Measurements from ENCODE around the gene EXOC6.
"Not testable (repeated sequence)": the region's sequence is repeated elsewhere in the genome, so short reads cannot be mapped to it uniquely, and the experiment has no call there.

The EXOC6 gene

GRCh38 chr10:93081318-93081717, 233.0 kb downstream of the EXOC6 start:
- DNase-seq (ENCODE audit: low spot score), result peak; percentile 52

GRCh38 chr10:93081834-93082233, 233.5 kb downstream of the EXOC6 start:
- peak; percentile 41 for DNase-seq (ENCODE audit: low spot score)

GRCh38 chr10:93083743-93084539, 235.6 kb downstream of the EXOC6 start:
- no peak for DNase-seq (ENCODE audit: low spot score)

GRCh38 chr10:93085272-93085859, 237.0 kb downstream of the EXOC6 start:
- DNase-seq (ENCODE audit: low spot score), result no peak

- no peak for DNase-seq (ENCODE audit: low spot score)
Observed at GRCh38 chr10:93086289-93086688, 238.0 kb downstream of the EXOC6 start.

GRCh38 chr10:93087846-93088245, 239.5 kb downstream of the EXOC6 start:
- no peak for DNase-seq (ENCODE audit: low spot score)

- no peak for DNase-seq (ENCODE audit: low spot score)
Observed at GRCh38 chr10:93088466-93088865, 240.1 kb downstream of the EXOC6 start.

GRCh38 chr10:93090619-93091018, 242.3 kb downstream of the EXOC6 start:
- no peak for DNase-seq (ENCODE audit: low spot score)

- DNase-seq (ENCODE audit: low spot score), result no peak
Observed at GRCh38 chr10:93091960-93092359, 243.6 kb downstream of the EXOC6 start.

- no peak for DNase-seq (ENCODE audit: low spot score)
Observed at GRCh38 chr10:93095225-93095624, 246.9 kb downstream of the EXOC6 start.

GRCh38 chr10:93096901-93097300, 248.6 kb downstream of the EXOC6 start:
- no peak for DNase-seq (ENCODE audit: low spot score)

- no peak for DNase-seq (ENCODE audit: low spot score)
Observed at GRCh38 chr10:93097386-93097785, 249.1 kb downstream of the EXOC6 start.

GRCh38 chr10:93098816-93099215, 250.5 kb downstream of the EXOC6 start:
- no peak for DNase-seq (ENCODE audit: low spot score)

- DNase-seq (ENCODE audit: low spot score), result no peak
Observed at GRCh38 chr10:93099670-93100069, 251.3 kb downstream of the EXOC6 start.

GRCh38 chr10:93101148-93101547, 252.8 kb downstream of the EXOC6 start:
- not testable (repeated sequence) for DNase-seq (ENCODE audit: low spot score)

GRCh38 chr10:93103953-93104352, 255.6 kb downstream of the EXOC6 start:
- no peak for DNase-seq (ENCODE audit: low spot score)

GRCh38 chr10:93106631-93107072, 258.3 kb downstream of the EXOC6 start:
- no peak for DNase-seq (ENCODE audit: low spot score)
